ENCODE data around the gene MRPL36. TPM values are rescaled to one million over a fixed set of nuclear protein-coding genes. Genes with fewer than 3 reads are reported as not detected.

MRPL36 gene
- total RNA-seq, 1 experiment from 2014 or later = 50.5 TPM

GRCh38 chr5:1777281-1778137 is 22.1 kb downstream of the MRPL36 start:
- DNase-seq (ENCODE audit: low read depth) = no peak
- in situ Hi-C loops (cut with HindIII; ENCODE audit: low pct_unique_long_range_greater_than_20kb, low sequenced_read_pairs) = no loop called here

- no peak for DNase-seq (ENCODE audit: low read depth)
- in situ Hi-C loops (cut with HindIII; ENCODE audit: low pct_unique_long_range_greater_than_20kb, low sequenced_read_pairs) = no loop called here
Observed at GRCh38 chr5:1776831-1777230, 22.8 kb downstream of the MRPL36 start.

- DNase-seq (ENCODE audit: low read depth) = no peak
- in situ Hi-C loops (cut with HindIII; ENCODE audit: low pct_unique_long_range_greater_than_20kb, low sequenced_read_pairs) = no loop called here
Observed at GRCh38 chr5:1772634-1773033, 27.0 kb downstream of the MRPL36 start.

- in situ Hi-C loops (cut with HindIII; ENCODE audit: low pct_unique_long_range_greater_than_20kb, low sequenced_read_pairs) = no loop called here
Observed at GRCh38 chr5:1771149-1772065, 28.2 kb downstream of the MRPL36 start.

GRCh38 chr5:1770443-1770802 is 29.2 kb downstream of the MRPL36 start:
- DNase-seq (ENCODE audit: low read depth) = no peak
- in situ Hi-C loops (cut with HindIII; ENCODE audit: low pct_unique_long_range_greater_than_20kb, low sequenced_read_pairs) = no loop called here

More at GRCh38 chr5:1771149-1772065, 28.2 kb downstream of the MRPL36 start:
- DNase-seq (ENCODE audit: low read depth) = no peak

GRCh38 chr5:1769752-1770442 is 29.7 kb downstream of the MRPL36 start:
- in situ Hi-C loops (cut with HindIII; ENCODE audit: low pct_unique_long_range_greater_than_20kb, low sequenced_read_pairs) = no loop called here
- no peak for DNase-seq (ENCODE audit: low read depth)

- in situ Hi-C loops (cut with HindIII; ENCODE audit: low pct_unique_long_range_greater_than_20kb, low sequenced_read_pairs) = no loop called here
- no peak for DNase-seq (ENCODE audit: low read depth)
Observed at GRCh38 chr5:1769017-1769640, 30.5 kb downstream of the MRPL36 start.

GRCh38 chr5:1768283-1769000 is 31.2 kb downstream of the MRPL36 start:
- in situ Hi-C loops (cut with HindIII; ENCODE audit: low pct_unique_long_range_greater_than_20kb, low sequenced_read_pairs) = no loop called here
- no peak for DNase-seq (ENCODE audit: low read depth)

GRCh38 chr5:1767524-1768282 is 31.9 kb downstream of the MRPL36 start:
- no peak for DNase-seq (ENCODE audit: low read depth)
- in situ Hi-C loops (cut with HindIII; ENCODE audit: low pct_unique_long_range_greater_than_20kb, low sequenced_read_pairs) = no loop called here

- no peak for DNase-seq (ENCODE audit: low read depth)
- in situ Hi-C loops (cut with HindIII; ENCODE audit: low pct_unique_long_range_greater_than_20kb, low sequenced_read_pairs) = no loop called here
Observed at GRCh38 chr5:1765880-1766235, 33.8 kb downstream of the MRPL36 start.

- DNase-seq (ENCODE audit: low read depth) = no peak
- in situ Hi-C loops (cut with HindIII; ENCODE audit: low pct_unique_long_range_greater_than_20kb, low sequenced_read_pairs) = no loop called here
Observed at GRCh38 chr5:1765141-1765879, 34.3 kb downstream of the MRPL36 start.

- in situ Hi-C loops (cut with HindIII; ENCODE audit: low pct_unique_long_range_greater_than_20kb, low sequenced_read_pairs) = no loop called here
- DNase-seq (ENCODE audit: low read depth) = no peak
Observed at GRCh38 chr5:1764606-1764960, 35.1 kb downstream of the MRPL36 start.

GRCh38 chr5:1763960-1764605 is 35.6 kb downstream of the MRPL36 start:
- in situ Hi-C loops (cut with HindIII; ENCODE audit: low pct_unique_long_range_greater_than_20kb, low sequenced_read_pairs) = no loop called here
- DNase-seq (ENCODE audit: low read depth) = no peak

- DNase-seq (ENCODE audit: low read depth) = peak; percentile 14
- in situ Hi-C loops (cut with HindIII; ENCODE audit: low pct_unique_long_range_greater_than_20kb, low sequenced_read_pairs) = no loop called here
Observed at GRCh38 chr5:1763548-1763911, 36.1 kb downstream of the MRPL36 start.

GRCh38 chr5:1762883-1763547 is 36.6 kb downstream of the MRPL36 start:
- in situ Hi-C loops (cut with HindIII; ENCODE audit: low pct_unique_long_range_greater_than_20kb, low sequenced_read_pairs) = no loop called here
- no peak for DNase-seq (ENCODE audit: low read depth)

Data from Caki2 (cell line).